Activated naive CD4-positive, alpha-beta T cell (primary cell): Measurements from ENCODE around the gene INTS15.

Experiments used
- DNase-seq, 4 experiments: peaks; one replicate each; lab custom pipeline; 2025; lab: John Stamatoyannopoulos, UW

INTS15 gene

GRCh38 chr7:6642861-6643640 lies 53.2 kb downstream of the INTS15 start:
- DNase-seq: no peak

- DNase-seq: no peak
Measured at GRCh38 chr7:6643915-6644625, 54.2 kb downstream of the INTS15 start.

- no peak for DNase-seq
Measured at GRCh38 chr7:6644728-6645127, 54.9 kb downstream of the INTS15 start.

- no peak for DNase-seq
Measured at GRCh38 chr7:6646465-6646864, 56.6 kb downstream of the INTS15 start.

- no peak for DNase-seq
Measured at GRCh38 chr7:6647080-6647479, 57.3 kb downstream of the INTS15 start.

- no peak for DNase-seq
Measured at GRCh38 chr7:6647541-6647940, 57.7 kb downstream of the INTS15 start.

GRCh38 chr7:6648066-6648814 lies 58.4 kb downstream of the INTS15 start:
- DNase-seq: no peak

- no peak for DNase-seq
Measured at GRCh38 chr7:6648815-6649104, 58.9 kb downstream of the INTS15 start.

GRCh38 chr7:6649241-6649961 lies 59.6 kb downstream of the INTS15 start:
- no peak for DNase-seq

GRCh38 chr7:6650086-6650485 lies 60.3 kb downstream of the INTS15 start:
- DNase-seq: no peak

- no peak for DNase-seq
Measured at GRCh38 chr7:6650521-6651011, 60.7 kb downstream of the INTS15 start.

- DNase-seq: no peak
Measured at GRCh38 chr7:6651851-6652445, 62.1 kb downstream of the INTS15 start.

GRCh38 chr7:6652446-6653011 lies 62.7 kb downstream of the INTS15 start:
- no peak for DNase-seq

GRCh38 chr7:6653071-6654003 lies 63.5 kb downstream of the INTS15 start:
- no peak for DNase-seq

- DNase-seq: no peak
Measured at GRCh38 chr7:6654113-6654841, 64.5 kb downstream of the INTS15 start.

GRCh38 chr7:6654842-6655610 lies 65.2 kb downstream of the INTS15 start:
- DNase-seq: no peak

GRCh38 chr7:6655636-6656385 lies 66.0 kb downstream of the INTS15 start:
- DNase-seq: no peak

- DNase-seq: no peak
Measured at GRCh38 chr7:6656413-6656812, 66.6 kb downstream of the INTS15 start.
